Transverse colon (tissue), 4 donors: Measurements from ENCODE around the gene BBX. TPM values are rescaled to one million over a fixed set of nuclear protein-coding genes. Genes with fewer than 3 reads are reported as not detected.
"Not testable (repeated sequence)": the region's sequence is repeated elsewhere in the genome, so short reads cannot be mapped to it uniquely, and the experiment has no call there.

Source experiments
- DNase-seq: peaks from one replicate; pipeline ENCODE4 v3.0.0-alpha.2; 2019
- H3K27ac ChIP-seq, 4 donors: fragments of 200-600 bp; sonication (generic); 2 replicates each; pipeline ENCODE4 v1.5.1; 2016 to 2018; ENCODE audit warnings: inconsistent platforms in 4 of 4
- H3K27me3 ChIP-seq: fragments of 200-600 bp; sonication (generic); 2 replicates; pipeline ENCODE4 v1.5.1; 2017; ENCODE audit warnings: inconsistent platforms
- H3K36me3 ChIP-seq, 4 donors: fragments of 200-600 bp; sonication (generic); 2 replicates each; pipeline ENCODE4 v1.5.1; 2017 to 2019; ENCODE audit warnings: inconsistent platforms in 4 of 4
- H3K4me1 ChIP-seq, 4 donors: fragments of 200-600 bp; sonication (generic); 2 replicates each; pipeline ENCODE4 v1.5.1; 2017 to 2020; ENCODE audit warnings: inconsistent platforms in 4 of 4
- H3K4me3 ChIP-seq, 4 donors: fragments of 200-600 bp; sonication (generic); 1 replicate in 1 of 4; 2 replicates in 3 of 4; pipeline versions ENCODE4 v1.5.1 to v1.6.1; 2017 to 2019; ENCODE audit warnings: inconsistent platforms in 4 of 4
- H3K9me3 ChIP-seq, 2 donors: fragments of 200-600 bp; sonication (generic); 2 replicates each; pipeline ENCODE4 v1.5.1; 2017 to 2019; ENCODE audit warnings: inconsistent platforms in 2 of 2
- CTCF ChIP-seq, 5 experiments: fragments of 200-600 bp in 3 of 5; fragments of 450-650 bp in 2 of 5; sonication (generic) in 3 of 5; IDR thresholded peaks; 1 replicate in 2 of 5; 2 replicates in 3 of 5; pipeline ENCODE4 v1.5.1; 2016 to 2017; ENCODE audit warnings: antibody characterized with exemption in 5 of 5, inconsistent platforms in 3 of 5, mild to moderate bottlenecking in 2 of 5, moderate library complexity in 1 of 5
- EP300 ChIP-seq: sonication (generic); formaldehyde crosslinking; IDR thresholded peaks from one replicate; pipeline ENCODE4 v1.6.1; 2017; ENCODE audit warnings: antibody characterized with exemption, low read depth
- POLR2A ChIP-seq: fragments of 450-650 bp; IDR thresholded peaks from one replicate; pipeline ENCODE4 v1.6.1; 2016; ENCODE audit warnings: antibody characterized with exemption, mild to moderate bottlenecking, moderate library complexity
- POLR2AphosphoS5 ChIP-seq, 3 donors: sonication (generic); formaldehyde crosslinking; IDR thresholded peaks; one replicate each; pipeline ENCODE4 v1.6.1; 2016; ENCODE audit warnings: antibody characterized with exemption in 3 of 3
- WGBS, 2 donors: methylation state at CpG; one replicate each; pipeline ENCODE4 v1.1.5; 2018; ENCODE audit warnings: low coverage in 1 of 2; 5-methylcytosine and 5-hydroxymethylcytosine counted together
- in situ Hi-C, 4 donors: fragments of 200-750 bp; cut with MboI; loops; one replicate each; pipeline versions ENCODE4 v1.15.0 to v1.15.1; 2017; ENCODE audit warnings: low sequenced_read_pairs in 3 of 4, low pct_ligation_motif_present in 1 of 4, low pct_unique_long_range_greater_than_20kb in 1 of 4
- intact Hi-C: fragments of 100-400 bp; cut with DNase I; formaldehyde crosslinking; loops from one replicate; pipeline ENCODE4 v1.15.1; 2023; ENCODE audit warnings: low total_unique reads
- total RNA-seq, 4 donors: library from RNA; depleted of rRNA; stranded (reverse); fragments of >200 nt; gene quantifications; one replicate each; pipeline ENCODE4 v1.1.0, GENCODE V29; 2016

Gene BBX
- total RNA-seq, 4 donors from 2014 or later: 22.5 to 39.6 (median 33.1) TPM

DNA sequence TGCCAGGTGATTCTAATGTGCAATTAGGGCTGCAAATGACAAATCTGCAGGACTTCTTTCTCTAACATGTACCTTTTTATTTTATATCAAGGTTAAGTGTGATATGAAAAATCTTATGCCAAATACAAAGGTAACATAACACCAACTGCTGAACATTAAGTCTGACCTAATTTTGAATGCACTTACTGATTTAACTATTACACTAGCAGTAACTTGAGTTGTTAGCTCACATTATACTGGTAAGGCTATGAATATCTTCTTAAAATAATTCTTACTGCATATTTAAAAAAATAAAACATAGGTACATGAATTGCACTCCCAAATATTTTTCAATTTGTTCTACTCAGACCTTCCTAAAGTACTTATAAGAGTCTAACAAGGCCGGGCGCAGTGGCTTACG lies 308.8 kb downstream of the BBX start:
- WGBS, 2 donors: 90 to 97% methylated on average over 3 of the region's 3 CpGs
- TF ChIP-seq EP300 (no peak), CTCF (IDR thresholded peaks at IDR 0.05) (no peak), POLR2A (no peak), POLR2AphosphoS5 (IDR thresholded peaks at IDR 0.05) (no peak)
- Histone ChIP-seq H3K4me3 (no peak overlapping the region), H3K4me1 (no peaks in the 10 kb centered on the region), H3K36me3 (no peaks in the 10 kb centered on the region), H3K27me3 (no peaks in the 10 kb centered on the region), H3K9me3 (no peaks in the 10 kb centered on the region), H3K27ac (no peak overlapping the region)
- DNase-seq: no peak
- in situ Hi-C loops: no loop called here
- intact Hi-C loops: no loop called here

DNA sequence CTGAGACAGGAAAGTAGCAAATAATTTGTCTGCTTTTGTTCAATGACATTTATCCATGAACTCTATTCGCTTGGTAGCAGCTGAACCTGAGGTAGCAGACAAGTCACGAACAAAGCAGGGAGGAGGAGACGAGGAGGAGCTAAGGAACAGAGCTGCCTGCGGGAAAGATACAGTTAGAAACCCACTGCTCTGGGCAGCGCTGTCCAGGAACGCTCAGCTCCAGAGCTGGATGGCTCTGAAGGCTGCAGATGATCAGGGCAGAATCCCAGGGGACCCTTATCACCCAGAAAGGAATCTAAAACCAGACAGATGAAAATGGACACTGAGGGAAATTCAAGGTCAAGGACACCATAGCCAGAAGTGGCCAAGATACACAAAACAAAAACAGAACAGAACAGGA lies 310.3 kb downstream of the BBX start:
- H3K27ac ChIP-seq: no peak overlapping the region
- no peaks in the 10 kb centered on the region for H3K36me3 ChIP-seq
- H3K4me1 ChIP-seq: no peaks in the 10 kb centered on the region
- H3K4me3 ChIP-seq: no peak overlapping the region
- 77% methylated on average over 6 of the region's 6 CpGs; no CpG with 5 or more reads in 1 of the 2 donors for WGBS, 2 donors
- H3K9me3 ChIP-seq: no peaks in the 10 kb centered on the region
- DNase-seq: no peak
- no peaks in the 10 kb centered on the region for H3K27me3 ChIP-seq
- TF ChIP-seq POLR2AphosphoS5 (IDR thresholded peaks at IDR 0.05) (no peak), POLR2A (no peak), EP300 (no peak), CTCF (IDR thresholded peaks at IDR 0.05) (no peak)
- intact Hi-C loops: no loop called here
- in situ Hi-C loops: no loop called here

GRCh38 chr3:107833722-107834416 lies 311.1 kb downstream of the BBX start:
- Histone ChIP-seq H3K4me1 (no peaks in the 10 kb centered on the region), H3K27me3 (no peaks in the 10 kb centered on the region), H3K36me3 (no peaks in the 10 kb centered on the region), H3K27ac (no peak overlapping the region), H3K9me3 (no peaks in the 10 kb centered on the region), H3K4me3 (no peak overlapping the region)
- intact Hi-C loops: no loop called here
- in situ Hi-C loops: no loop called here
- 92 to 94% methylated on average over 14 to 19 of the region's 19 CpGs for WGBS, 2 donors
- TF ChIP-seq POLR2A: no peak
- TF ChIP-seq POLR2AphosphoS5 (IDR thresholded peaks at IDR 0.05): no peak
- TF ChIP-seq CTCF (IDR thresholded peaks at IDR 0.05): no peak
- no peak for TF ChIP-seq EP300
- no peak for DNase-seq

GRCh38 chr3:107835001-107835400 lies 312.2 kb downstream of the BBX start:
- H3K27me3 ChIP-seq, DNase-seq, in situ Hi-C loops, H3K9me3 ChIP-seq, H3K4me3 ChIP-seq, H3K4me1 ChIP-seq, intact Hi-C loops, H3K36me3 ChIP-seq, H3K27ac ChIP-seq: not testable (repeated sequence)
- 61 to 65% methylated on average over 4 of the region's 4 CpGs for WGBS, 2 donors
